ENCODE results near the gene FRMPD1. TPM values are rescaled to one million over a fixed set of nuclear protein-coding genes. Genes with fewer than 3 reads are reported as not detected.

The FRMPD1 gene
- total RNA-seq, 2 donors from 2014 or later, result 0.31 to 0.82 TPM

DNA sequence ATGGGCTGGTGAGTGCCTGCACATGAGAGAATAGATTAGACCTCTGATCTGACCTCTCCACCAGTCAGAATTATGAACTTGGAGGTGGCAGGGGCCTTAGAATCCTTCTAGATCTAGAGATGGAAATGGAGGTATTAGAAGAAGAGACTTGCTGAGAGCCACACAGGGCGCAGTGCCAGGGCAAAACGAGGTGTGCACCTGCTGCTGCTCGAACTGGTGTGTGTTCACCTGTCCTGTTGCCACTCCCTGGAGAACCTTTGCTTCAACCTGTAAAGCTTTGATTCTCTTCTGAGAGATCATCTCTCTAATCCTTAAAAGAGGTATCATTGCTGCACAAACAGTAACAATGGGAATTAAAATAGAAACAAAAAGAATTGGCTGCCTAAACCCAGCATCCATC, 24.9 kb downstream of the FRMPD1 start:
- no peak overlapping the region for H3K27ac ChIP-seq

DNA sequence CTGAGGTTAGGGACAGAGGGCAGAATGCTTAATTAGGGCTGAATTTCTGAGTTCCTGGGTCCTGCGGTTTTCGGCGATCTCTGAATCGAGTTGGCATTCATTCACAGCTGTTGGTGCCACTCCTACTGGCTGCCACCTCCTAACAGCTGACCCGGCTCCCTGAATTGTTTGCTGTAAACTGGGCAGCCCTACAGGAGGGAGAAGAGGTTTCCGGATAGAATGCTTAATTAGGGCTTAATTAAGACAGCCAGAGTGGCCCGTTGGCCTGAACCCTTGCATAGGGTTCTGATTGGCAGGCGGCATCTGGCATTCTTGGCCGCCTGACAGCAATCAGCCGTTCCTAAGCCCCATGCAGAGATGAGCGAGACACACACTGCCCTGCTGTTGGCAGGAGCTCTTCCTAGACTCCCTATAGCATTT, 25.7 kb downstream of the FRMPD1 start:
- Histone ChIP-seq H3K9me3 (no peaks in the 10 kb centered on the region), H3K27ac (no peak overlapping the region), H3K4me1 (peaks cover 0 to 10% of the 10 kb centered on the region in 2 donors)

More for the DNA sequence above, 24.9 kb downstream of the FRMPD1 start:
- TF ChIP-seq, protein P1, sequence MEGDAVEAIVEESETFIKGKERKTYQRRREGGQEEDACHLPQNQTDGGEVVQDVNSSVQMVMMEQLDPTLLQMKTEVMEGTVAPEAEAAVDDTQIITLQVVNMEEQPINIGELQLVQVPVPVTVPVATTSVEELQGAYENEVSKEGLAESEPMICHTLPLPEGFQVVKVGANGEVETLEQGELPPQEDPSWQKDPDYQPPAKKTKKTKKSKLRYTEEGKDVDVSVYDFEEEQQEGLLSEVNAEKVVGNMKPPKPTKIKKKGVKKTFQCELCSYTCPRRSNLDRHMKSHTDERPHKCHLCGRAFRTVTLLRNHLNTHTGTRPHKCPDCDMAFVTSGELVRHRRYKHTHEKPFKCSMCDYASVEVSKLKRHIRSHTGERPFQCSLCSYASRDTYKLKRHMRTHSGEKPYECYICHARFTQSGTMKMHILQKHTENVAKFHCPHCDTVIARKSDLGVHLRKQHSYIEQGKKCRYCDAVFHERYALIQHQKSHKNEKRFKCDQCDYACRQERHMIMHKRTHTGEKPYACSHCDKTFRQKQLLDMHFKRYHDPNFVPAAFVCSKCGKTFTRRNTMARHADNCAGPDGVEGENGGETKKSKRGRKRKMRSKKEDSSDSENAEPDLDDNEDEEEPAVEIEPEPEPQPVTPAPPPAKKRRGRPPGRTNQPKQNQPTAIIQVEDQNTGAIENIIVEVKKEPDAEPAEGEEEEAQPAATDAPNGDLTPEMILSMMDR (IDR thresholded peaks at IDR 0.05), result no peak
- Histone ChIP-seq H3K4me1 (peaks cover 0 to 10% of the 10 kb centered on the region in 2 donors), H3K9me3 (no peaks in the 10 kb centered on the region), H3K4me3 (no peak overlapping the region), H3K36me3 (no peaks in the 10 kb centered on the region), H3K27me3 (no peaks in the 10 kb centered on the region)
- no peak for DNase-seq (ENCODE audit: low spot score)

DNA sequence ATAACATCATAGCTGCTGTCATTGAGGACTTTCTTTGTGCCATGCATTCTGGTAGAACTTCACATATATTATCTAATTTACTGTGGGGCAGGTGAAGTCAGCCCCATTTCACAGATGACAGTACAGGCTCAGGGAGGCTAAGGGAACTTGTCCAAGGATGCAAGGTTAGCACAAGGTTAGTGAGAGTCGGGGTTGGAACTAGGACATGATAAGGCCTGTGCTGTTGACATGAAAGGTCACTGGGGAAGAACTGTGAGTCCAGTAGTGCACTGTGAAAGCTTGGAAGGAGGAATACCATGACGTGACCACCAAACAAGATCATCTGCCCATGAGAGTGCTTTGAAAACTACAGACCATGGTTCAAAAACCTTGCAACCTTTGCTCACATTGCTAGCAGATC, 26.7 kb downstream of the FRMPD1 start:
- no peak overlapping the region for H3K4me3 ChIP-seq
- no peak overlapping the region for H3K27ac ChIP-seq
- DNase-seq (ENCODE audit: low spot score), result no peak
- peaks cover 0 to 10% of the 10 kb centered on the region in 2 donors for H3K4me1 ChIP-seq
- no peaks in the 10 kb centered on the region for H3K36me3 ChIP-seq
- TF ChIP-seq, protein P1 (IDR thresholded peaks at IDR 0.05), result no peak
- H3K9me3 ChIP-seq, result no peaks in the 10 kb centered on the region
- H3K27me3 ChIP-seq, result no peaks in the 10 kb centered on the region

More for the DNA sequence above, 25.7 kb downstream of the FRMPD1 start:
- DNase-seq (ENCODE audit: low spot score), result no peak
- TF ChIP-seq, protein P1 (IDR thresholded peaks at IDR 0.05), result no peak
- Histone ChIP-seq H3K27me3 (no peaks in the 10 kb centered on the region), H3K36me3 (no peaks in the 10 kb centered on the region), H3K4me3 (peak overlapping the region in 1 of 2 donors; percentile 28)

DNA sequence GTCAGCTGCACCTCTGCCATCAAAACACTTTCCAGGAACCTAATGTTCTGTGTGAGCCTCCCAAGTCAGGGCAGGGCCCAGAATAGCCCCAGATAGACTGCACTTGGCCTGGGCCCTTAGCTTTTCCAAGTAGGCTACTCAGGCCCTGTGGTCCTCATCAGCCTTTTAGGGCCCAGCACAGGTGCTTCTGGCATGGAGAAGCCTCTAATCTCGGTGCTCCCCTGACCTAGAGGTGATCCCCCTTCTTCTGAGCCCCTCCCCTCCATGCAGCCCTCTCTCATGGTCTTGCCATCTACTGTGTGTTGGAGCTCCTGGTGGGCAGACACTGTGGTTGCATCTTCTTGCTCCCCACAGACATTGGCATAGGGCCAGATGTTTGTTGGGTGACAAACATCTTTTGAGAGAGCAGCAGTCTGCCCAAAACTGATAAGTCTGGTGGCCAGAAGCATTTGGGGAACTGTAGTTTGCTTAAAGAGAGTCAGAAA, 28.1 kb downstream of the FRMPD1 start:
- DNase-seq (ENCODE audit: low spot score), result no peak
- H3K27ac ChIP-seq, result no peak overlapping the region
- no peak overlapping the region for H3K4me3 ChIP-seq
- H3K4me1 ChIP-seq, result peaks cover 0 to 10% of the 10 kb centered on the region in 2 donors
- H3K27me3 ChIP-seq, result no peaks in the 10 kb centered on the region
- H3K36me3 ChIP-seq, result no peaks in the 10 kb centered on the region
- TF ChIP-seq, protein P1 (IDR thresholded peaks at IDR 0.05), result no peak
- H3K9me3 ChIP-seq, result no peaks in the 10 kb centered on the region

DNA sequence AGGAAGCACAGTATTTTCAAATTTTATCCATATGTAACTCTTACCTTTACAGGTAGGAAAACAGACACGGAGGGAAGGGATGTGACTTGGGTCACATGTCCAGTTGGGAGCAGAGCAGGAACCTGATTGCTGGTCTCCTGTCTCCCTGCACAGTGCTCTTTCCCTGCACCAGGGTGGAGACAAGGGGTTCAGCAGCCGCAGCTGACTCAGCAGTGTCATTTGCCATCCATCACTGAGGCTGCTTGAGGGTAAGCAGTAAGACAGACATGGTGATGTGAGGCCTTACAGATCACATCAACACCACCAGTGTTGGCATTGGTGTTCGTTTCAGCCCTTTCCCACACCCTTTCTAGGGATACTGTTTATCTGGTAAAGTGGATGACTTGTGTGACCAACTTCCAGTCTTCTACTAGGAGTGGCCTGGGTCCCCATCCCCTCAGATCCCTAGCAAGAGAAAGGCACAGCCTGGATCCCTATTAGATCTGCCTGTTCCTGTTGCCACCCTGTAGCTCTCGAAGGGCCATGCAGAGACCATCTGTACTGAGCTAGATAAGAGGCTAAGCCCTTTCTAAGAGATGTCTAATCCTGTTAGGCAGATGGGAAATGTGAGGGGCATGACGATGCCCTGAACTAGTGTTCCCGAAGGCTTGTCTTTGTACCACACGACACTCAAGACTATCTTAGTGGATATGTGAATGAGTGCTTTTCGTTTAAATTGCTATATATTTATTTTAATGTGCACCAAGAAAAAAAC, 29.1 kb downstream of the FRMPD1 start:
- no peaks in the 10 kb centered on the region for H3K27me3 ChIP-seq
- no peak for DNase-seq (ENCODE audit: low spot score)
- peaks cover 0 to 10% of the 10 kb centered on the region in 2 donors for H3K4me1 ChIP-seq
- H3K27ac ChIP-seq, result no peak overlapping the region
- no peak overlapping the region for H3K4me3 ChIP-seq
- H3K36me3 ChIP-seq, result no peaks in the 10 kb centered on the region
- TF ChIP-seq, protein P1 (IDR thresholded peaks at IDR 0.05), result no peak
- no peaks in the 10 kb centered on the region for H3K9me3 ChIP-seq
